ENCODE measurements around the gene TRIM10. TPM values are rescaled to one million over a fixed set of nuclear protein-coding genes. Genes with fewer than 3 reads are reported as not detected.

TRIM10 gene
- total RNA-seq = 1.9 TPM

DNA sequence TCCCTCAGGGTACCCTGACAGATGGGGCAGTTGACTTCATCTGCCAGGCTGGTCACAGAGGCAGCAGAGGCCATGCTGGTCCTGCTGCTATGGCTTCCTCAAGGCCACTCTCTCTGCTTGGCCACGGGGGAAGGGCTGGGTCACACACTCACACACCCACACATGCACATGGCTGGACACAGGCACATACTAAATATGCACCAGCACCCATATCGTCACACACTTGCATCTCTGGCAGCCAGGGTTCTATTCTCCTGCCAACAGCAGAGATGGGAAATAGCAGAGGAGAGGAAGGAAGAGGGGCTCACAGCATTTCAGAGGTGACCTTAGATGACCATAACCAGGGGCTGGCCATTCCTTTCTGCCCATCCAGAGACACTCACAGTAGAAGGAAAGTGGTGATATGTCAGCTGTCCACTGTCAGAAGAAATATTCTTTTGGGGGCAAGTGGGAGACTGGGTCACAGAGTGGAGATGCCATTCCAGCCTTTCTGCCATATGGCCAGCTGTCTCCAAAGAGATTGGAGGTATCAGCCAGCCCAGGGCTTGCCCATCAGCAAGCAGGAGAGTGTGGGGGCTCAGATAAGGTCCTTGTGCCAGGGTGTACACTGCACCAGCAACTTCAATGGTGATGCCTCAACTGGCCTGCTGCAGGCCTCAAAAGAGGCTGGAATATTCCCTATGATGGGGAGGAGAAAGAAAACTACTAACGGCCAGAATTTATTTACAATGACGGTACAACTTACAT lies at the start of gene TRIM10:
Gene TRIM10, minus strand, starts transcription at position 427 of the 747 bp plus-strand sequence. Its CDS starts 353 bp downstream, at position 74.
- DNase-seq (ENCODE audit: low spot score) = no peak
- ATAC-seq = no peak

DNA sequence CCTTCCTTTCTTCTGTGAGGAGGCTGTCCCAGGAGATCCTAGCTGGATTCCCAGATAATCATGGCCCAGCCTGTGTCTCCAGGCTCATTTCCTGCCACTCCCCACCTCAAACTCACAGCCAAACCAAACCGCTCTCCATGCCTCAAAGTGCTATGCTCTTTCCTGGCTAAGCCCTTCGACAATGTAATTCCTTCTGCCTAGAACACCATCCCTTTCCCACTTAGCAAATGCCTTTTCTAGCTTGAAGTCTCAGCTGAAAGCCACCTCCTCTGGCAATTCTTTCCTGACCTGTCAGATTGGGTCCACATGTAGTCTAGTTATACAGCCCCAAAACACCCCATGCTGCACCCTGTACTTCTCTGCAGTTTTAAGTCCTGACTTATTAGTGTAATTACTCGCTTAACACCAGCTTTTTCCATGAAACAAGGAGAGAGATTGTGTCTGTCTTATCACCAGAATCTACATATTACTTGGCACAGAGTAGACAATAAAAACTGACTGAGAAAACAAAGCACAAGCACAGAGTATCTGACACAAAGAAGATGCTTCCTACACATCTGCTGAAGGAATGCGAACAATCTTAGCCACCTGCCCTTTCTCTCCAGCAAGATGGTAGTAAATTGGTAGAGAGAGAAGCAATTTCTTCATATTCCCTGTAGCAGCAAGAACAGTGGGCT lies 46.7 kb upstream of the TRIM10 start:
- ATAC-seq (peak; percentile 22), DNase-seq (ENCODE audit: low spot score) (no peak)

DNA sequence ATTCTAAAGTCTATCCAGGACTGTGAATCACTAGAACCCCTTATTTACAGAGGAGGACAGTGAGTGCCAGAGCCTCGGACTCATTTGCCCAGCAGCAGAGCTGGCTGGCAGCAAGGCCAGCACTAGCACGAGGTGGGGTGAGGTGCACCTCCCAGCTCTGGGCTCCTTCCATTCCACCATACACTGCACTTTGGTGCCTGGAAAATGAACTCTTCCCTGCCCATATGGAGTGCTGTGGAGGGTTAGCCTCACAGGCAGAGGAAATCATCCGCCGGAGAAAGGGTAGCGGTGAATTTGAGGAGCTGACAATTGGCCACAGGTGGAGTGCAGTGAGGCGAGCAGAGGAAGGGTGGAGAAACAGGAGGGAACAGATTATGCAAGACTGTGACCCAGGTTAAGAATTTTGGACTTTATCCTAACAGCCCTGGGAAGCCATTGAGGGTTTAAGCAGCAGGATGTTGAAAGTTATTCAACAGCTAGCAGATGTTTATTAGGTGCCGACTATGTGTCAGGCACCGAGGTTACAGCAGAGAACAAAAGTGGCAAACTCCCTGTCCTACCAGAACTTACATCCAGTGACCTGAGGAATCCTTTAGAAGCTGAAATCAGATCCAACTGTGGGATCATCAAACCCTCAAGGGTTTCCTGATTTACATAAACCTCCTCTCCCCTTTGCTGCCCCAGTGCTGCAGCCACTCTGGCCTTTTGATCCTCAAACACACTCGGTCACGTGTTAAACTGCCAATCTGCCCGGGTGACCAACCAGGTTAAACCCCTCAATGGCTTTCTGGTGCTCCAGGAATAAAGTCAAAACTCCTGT lies 46.0 kb upstream of the TRIM10 start:
- ATAC-seq (peak; percentile 75), DNase-seq (ENCODE audit: low spot score) (peak; percentile 88)

DNA sequence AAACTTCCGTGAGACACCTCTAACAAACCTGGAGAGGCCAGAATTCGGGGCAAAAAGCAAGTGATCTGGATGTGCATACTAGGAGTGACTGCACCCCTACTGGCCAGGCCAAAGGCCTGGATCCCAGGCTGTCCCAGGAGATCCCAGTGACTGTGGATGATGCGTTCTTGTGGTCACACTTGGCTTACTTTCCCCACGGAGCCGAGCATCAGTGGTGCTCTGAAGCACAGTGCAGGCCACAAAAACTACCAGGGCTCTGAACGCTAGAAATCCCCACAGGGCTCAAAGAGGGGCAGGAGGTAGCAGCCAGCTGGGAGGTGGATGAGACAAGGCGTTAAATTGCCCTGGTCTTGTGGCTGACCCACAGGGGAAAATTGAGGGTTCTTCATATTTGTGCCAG lies 45.1 kb upstream of the TRIM10 start:
- ATAC-seq (no peak), DNase-seq (ENCODE audit: low spot score) (no peak)

DNA sequence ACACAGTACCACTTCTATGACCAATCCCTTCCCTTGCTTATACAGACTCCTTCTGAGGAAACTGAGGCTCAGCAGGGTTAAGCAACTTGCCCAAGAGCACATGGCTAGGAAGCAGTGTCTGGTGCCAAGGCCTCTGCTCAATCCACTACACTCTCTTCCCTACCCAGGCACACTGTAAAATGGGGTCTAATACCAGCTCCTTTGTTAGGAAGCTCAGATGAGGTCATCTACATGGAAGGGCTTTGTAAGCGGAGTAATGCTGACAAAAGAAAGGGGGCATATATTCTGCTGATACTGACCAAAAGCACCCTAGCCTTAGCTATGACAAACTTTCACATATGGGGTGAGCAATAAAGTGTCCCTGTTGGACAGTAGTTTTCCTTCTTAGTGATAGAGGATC lies 43.1 kb upstream of the TRIM10 start:
- no peak for ATAC-seq
- DNase-seq (ENCODE audit: low spot score) = no peak

DNA sequence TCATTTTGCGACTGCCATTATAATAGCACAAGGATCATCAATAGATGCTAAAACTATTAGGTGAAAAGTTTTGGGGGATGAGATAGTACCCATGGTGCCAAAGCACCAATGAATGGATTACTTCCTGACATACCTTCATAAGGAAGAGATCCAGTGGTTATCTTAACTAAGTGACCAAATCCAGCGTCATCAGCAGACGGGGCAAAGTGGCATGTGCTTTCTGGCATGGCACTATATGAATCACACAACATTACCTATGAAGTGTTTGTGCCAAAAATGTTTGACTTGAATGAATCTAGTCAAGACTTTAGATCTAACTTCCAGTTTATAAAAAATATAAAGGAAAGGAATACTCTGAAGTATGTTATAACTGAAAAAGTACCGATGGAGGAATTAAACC lies 41.4 kb upstream of the TRIM10 start:
- ATAC-seq = no peak
- no peak for DNase-seq (ENCODE audit: low spot score)

GRCh38 chr6:30200551-30201281 lies 39.7 kb upstream of the TRIM10 start:
- ATAC-seq = peak; percentile 85
- peak; percentile 85 for DNase-seq (ENCODE audit: low spot score)

GRCh38 chr6:30198166-30199084 lies 37.4 kb upstream of the TRIM10 start:
- ATAC-seq = no peak

GRCh38 chr6:30196376-30196775 lies 35.4 kb upstream of the TRIM10 start:
- ATAC-seq (no peak), DNase-seq (ENCODE audit: low spot score) (no peak)

More at GRCh38 chr6:30198166-30199084, 37.4 kb upstream of the TRIM10 start:
- DNase-seq (ENCODE audit: low spot score) = no peak

GRCh38 chr6:30195951-30196350 lies 34.9 kb upstream of the TRIM10 start:
- DNase-seq (ENCODE audit: low spot score) (no peak), ATAC-seq (no peak)

- DNase-seq (ENCODE audit: low spot score) = no peak
- no peak for ATAC-seq
Measured at GRCh38 chr6:30194797-30195690, 34.0 kb upstream of the TRIM10 start.

DNA sequence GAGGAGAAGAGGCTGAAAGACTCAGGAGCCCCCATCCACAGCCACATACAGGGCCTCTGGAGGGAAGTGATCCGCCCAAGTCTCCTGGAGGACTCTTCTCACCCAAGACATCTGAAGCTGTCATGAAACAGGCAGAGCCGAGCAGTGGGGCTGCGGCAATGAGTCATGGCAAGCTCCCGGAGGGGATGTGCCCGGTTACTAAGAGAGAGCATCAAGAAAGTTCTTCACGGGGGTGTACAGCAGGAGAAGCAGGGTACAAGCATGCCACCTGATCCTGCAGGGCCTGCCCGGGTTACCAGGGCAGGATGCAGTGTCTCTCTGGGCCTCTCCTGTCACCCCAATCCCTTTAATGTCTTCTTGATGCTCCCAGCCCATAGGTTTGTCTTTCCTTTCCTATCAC lies 31.1 kb upstream of the TRIM10 start:
- no peak for ATAC-seq

DNA sequence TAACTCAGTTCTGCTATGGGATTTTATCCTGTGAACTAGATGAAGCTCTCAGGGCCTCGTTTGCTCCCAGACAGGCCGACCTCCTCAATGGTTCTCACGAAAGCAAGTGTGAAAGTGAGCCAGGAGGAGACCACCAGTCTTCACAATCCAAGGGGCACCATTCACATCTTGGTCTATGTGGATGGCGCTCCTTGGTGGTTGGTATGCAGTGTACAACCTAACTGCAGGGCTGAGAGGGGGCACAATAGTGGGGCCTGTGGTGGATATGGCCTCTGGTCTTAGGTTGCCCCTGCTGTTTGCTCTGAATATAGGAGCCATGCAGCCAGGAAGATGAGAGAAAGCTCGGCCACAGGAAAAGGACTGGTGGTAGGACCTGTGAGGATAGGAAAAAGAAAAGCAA lies 27.5 kb upstream of the TRIM10 start:
- DNase-seq (ENCODE audit: low spot score) = no peak
- ATAC-seq = no peak

More for the DNA sequence above, 31.1 kb upstream of the TRIM10 start:
- DNase-seq (ENCODE audit: low spot score) = no peak

GRCh38 chr6:30185846-30186484 lies 25.0 kb upstream of the TRIM10 start:
- DNase-seq (ENCODE audit: low spot score) (no peak), ATAC-seq (peak; percentile 10)

- peak; percentile 14 for ATAC-seq
- DNase-seq (ENCODE audit: low spot score) = no peak
Measured at GRCh38 chr6:30184417-30185031, 23.5 kb upstream of the TRIM10 start.

DNA sequence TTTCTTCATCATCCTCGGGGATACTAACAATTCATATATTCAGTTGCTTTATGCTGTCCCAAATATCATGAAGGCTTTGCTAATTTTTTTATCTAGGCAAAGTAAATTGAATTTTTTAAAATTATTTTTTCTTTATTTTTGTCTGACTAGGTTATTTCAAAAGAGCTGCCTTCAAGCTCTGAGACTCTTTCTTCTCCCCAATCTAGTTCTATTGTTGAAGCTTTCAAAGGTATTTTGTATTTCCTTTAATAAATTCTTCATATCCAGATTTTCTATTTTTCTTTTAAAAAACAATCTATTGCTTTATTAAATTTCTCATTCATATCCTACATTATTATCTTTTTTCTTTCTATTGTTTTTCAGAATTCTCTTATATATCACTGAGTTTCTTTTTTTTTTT lies 19.1 kb upstream of the TRIM10 start:
- DNase-seq (ENCODE audit: low spot score) (no peak), ATAC-seq (no peak)

GRCh38 chr6:30178837-30179236 lies 17.8 kb upstream of the TRIM10 start:
- ATAC-seq = no peak

DNA sequence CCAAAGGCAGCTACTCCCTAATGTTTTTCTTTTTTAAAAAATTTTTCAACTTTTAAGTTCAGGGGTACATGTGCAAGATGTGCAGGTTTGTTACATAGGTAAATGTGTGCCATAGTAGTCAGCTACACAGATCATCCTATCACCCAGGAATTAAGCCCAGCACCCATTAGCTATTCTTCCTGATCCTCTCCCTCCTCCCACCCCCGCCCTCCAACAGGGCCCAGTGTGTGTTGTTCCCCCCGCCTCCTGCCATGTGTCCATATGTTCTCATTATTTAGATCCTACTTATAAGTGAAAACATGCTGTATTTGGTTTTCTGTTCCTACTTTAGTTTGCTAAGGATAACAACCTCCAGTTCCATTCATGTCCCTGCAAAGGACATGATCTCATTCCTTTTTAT lies 14.8 kb upstream of the TRIM10 start:
- ATAC-seq (no peak), DNase-seq (ENCODE audit: low spot score) (no peak)

More at GRCh38 chr6:30178837-30179236, 17.8 kb upstream of the TRIM10 start:
- DNase-seq (ENCODE audit: low spot score) = no peak
